ENCODE results near the gene SAAL1.

DNA sequence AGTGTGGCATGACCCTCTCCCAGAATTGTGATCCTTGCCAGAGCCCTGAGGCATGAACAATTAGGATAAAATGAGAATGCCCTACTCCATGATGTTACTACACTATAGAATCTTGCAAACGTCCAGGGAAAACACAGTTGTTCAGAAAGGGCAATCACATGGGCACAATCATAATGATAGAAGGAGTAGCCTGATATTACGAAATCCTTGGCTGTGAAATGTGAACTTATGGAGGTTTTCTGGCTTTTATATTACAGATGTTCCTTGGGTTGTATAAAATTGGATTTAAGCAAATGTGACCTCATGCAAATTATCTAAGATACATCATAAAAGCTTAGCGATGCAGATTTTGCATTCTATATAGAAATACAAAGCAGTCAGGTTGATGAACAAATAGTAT is 30.4 kb downstream of the SAAL1 start:
- TF ChIP-seq, protein P1, sequence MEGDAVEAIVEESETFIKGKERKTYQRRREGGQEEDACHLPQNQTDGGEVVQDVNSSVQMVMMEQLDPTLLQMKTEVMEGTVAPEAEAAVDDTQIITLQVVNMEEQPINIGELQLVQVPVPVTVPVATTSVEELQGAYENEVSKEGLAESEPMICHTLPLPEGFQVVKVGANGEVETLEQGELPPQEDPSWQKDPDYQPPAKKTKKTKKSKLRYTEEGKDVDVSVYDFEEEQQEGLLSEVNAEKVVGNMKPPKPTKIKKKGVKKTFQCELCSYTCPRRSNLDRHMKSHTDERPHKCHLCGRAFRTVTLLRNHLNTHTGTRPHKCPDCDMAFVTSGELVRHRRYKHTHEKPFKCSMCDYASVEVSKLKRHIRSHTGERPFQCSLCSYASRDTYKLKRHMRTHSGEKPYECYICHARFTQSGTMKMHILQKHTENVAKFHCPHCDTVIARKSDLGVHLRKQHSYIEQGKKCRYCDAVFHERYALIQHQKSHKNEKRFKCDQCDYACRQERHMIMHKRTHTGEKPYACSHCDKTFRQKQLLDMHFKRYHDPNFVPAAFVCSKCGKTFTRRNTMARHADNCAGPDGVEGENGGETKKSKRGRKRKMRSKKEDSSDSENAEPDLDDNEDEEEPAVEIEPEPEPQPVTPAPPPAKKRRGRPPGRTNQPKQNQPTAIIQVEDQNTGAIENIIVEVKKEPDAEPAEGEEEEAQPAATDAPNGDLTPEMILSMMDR (conservative IDR thresholded peaks at IDR 0.05 in 1 of 2, IDR thresholded peaks at IDR 0.05 in 1 of 2; ENCODE audit: low read depth in 1 of 2, low read length in 2 of 2), result no peak
- TF ChIP-seq EZH2 (IDR thresholded peaks at IDR 0.05; ENCODE audit: low read length, missing control alignments), result no peak

Measured in fibroblast of lung (primary cell).